CD4-positive, CD25-positive, alpha-beta regulatory T cell (primary cell): ENCODE results near the gene TBC1D9B. TPM values are rescaled to one million over a fixed set of nuclear protein-coding genes. Genes with fewer than 3 reads are reported as not detected.

Experiments used
- ATAC-seq, 2 donors: fragments of 150-1000 bp; cut with Tn5 transposase; one replicate each; pipeline ENCODE4 v1.10.0; 2021; ENCODE audit warnings: low read depth in 2 of 2, moderate number of reproducible peaks in 2 of 2, moderate library complexity in 1 of 2
- DNase-seq, 3 donors: peaks; one replicate each; pipeline versions ENCODE4 v3.0.0 to v3.0.0-alpha.2; 2012 to 2022; ENCODE audit warnings: mixed read lengths in 1 of 3
- H3K27ac ChIP-seq: one replicate; pipeline ENCODE4 v1.7.0; 2013; ENCODE audit warnings: mild to moderate bottlenecking, low read length; ENCODE audit not compliant: insufficient read depth, poor library complexity, severe bottlenecking
- H3K27me3 ChIP-seq: one replicate; pipeline ENCODE4 v1.7.0; 2013; ENCODE audit warnings: low read length; ENCODE audit not compliant: control insufficient read depth, insufficient read depth
- H3K36me3 ChIP-seq: one replicate; pipeline ENCODE4 v1.7.0; 2013; ENCODE audit warnings: mild to moderate bottlenecking, low read length, moderate library complexity; ENCODE audit not compliant: control insufficient read depth, insufficient read depth
- H3K4me1 ChIP-seq: 2 replicates; pipeline ENCODE4 v1.7.0; 2013; ENCODE audit warnings: mild to moderate bottlenecking, low read length; ENCODE audit not compliant: insufficient read depth, control insufficient read depth, poor library complexity, severe bottlenecking
- H3K4me3 ChIP-seq: one replicate; pipeline ENCODE4 v1.7.0; 2013; ENCODE audit warnings: low read depth, mild to moderate bottlenecking, low read length, moderate library complexity
- H3K9me3 ChIP-seq, 2 experiments: 1 replicate in 1 of 2; 2 replicates in 1 of 2; pipeline ENCODE4 v1.7.0; 2013; ENCODE audit warnings: low read length in 2 of 2, mild to moderate bottlenecking in 1 of 2, moderate library complexity in 1 of 2; ENCODE audit not compliant: control insufficient read depth in 2 of 2
- H3K27ac Mint-ChIP-seq, 3 donors: one replicate each; pipeline ENCODE4 v1.8.0; 2020 to 2022; ENCODE audit warnings: mild to moderate bottlenecking in 3 of 3, mixed read lengths in 3 of 3, moderate library complexity in 2 of 3
- H3K27me3 Mint-ChIP-seq: one replicate; pipeline ENCODE4 v1.8.0; 2022; ENCODE audit warnings: mild to moderate bottlenecking, mixed read lengths
- H3K36me3 Mint-ChIP-seq: one replicate; pipeline ENCODE4 v1.8.0; 2020; ENCODE audit warnings: mixed read lengths
- H3K4me1 Mint-ChIP-seq, 4 donors: one replicate each; pipeline ENCODE4 v1.8.0; 2020 to 2022; ENCODE audit warnings: mixed read lengths in 4 of 4, mild to moderate bottlenecking in 1 of 4
- H3K4me3 Mint-ChIP-seq, 4 donors: one replicate each; pipeline ENCODE4 v1.8.0; 2020 to 2022; ENCODE audit warnings: mild to moderate bottlenecking in 4 of 4, mixed read lengths in 4 of 4, moderate library complexity in 3 of 4
- H3K9me3 Mint-ChIP-seq, 7 donors: one replicate each; pipeline ENCODE4 v1.8.0; 2020 to 2022; ENCODE audit warnings: mixed read lengths in 7 of 7, mild to moderate bottlenecking in 3 of 7, moderate library complexity in 2 of 7
- polyA plus RNA-seq, 4 donors: library from polyadenylated mRNA; unstranded; fragments of 300-500 nt; fragmentation: Illumina TruSeq; gene quantifications; one replicate each; pipeline ENCODE4 v1.2.3, GENCODE V29; 2021
- total RNA-seq: library from RNA; stranded (reverse); gene quantifications from one replicate; pipeline ENCODE4 v1.2.3, GENCODE V29; 2022

TBC1D9B gene
- total and polyA plus RNA-seq, 5 donors from 2014 or later, result 11.3 to 53.1 (median 15.9) TPM

DNA sequence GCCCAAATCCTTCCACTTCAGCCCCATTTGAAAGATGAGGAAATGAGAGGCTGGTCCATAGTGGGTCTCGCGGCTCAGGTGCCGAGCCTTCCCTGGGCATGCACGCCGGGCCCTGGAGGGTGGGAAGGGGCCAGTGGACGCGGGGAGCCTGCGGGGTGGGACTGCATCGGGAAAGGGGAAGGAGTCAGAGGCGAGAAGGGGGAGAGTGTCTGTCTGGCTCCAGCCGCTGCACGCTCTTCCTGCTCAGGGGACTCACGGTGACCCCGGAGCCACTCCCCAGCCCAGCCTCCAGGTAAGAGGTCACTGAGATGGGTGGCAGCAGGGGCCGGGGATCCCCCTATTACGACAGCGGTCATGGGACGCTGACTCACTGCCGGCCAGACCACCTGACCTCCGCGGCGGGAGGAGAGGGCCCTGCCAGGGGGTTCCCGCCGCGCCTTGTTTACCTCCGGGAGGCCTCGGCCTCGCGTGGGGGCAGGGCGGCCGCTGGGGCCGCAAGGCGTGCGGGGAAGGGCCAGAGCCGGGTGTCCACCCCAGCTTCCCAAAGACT is 88.9 kb downstream of the TBC1D9B start:
- peaks cover 11% of the 10 kb centered on the region for H3K36me3 Mint-ChIP-seq
- Histone ChIP-seq H3K4me1 (peaks cover 53% of the 10 kb centered on the region), H3K36me3 (peaks cover 11% of the 10 kb centered on the region), H3K4me3 (no peak overlapping the region), H3K27me3 (no peaks in the 10 kb centered on the region), H3K27ac (peak overlapping the region; percentile 96), H3K9me3 (no peaks in the 10 kb centered on the region)
- peak overlapping the region; percentile 85 to 93 (median 89) for H3K4me3 Mint-ChIP-seq
- peak overlapping the region; percentile 83 to 93 (median 91) for H3K27ac Mint-ChIP-seq
- H3K4me1 Mint-ChIP-seq, result peaks cover 8 to 52% (median 28%) of the 10 kb centered on the region in 4 donors
- peaks cover 0 to 2% (median 0%) of the 10 kb centered on the region in 7 donors for H3K9me3 Mint-ChIP-seq
- H3K27me3 Mint-ChIP-seq, result peaks cover 10% of the 10 kb centered on the region
- DNase-seq (peak; percentile 81 to 93 (median 91)), ATAC-seq (peak; percentile 58 to 68)

DNA sequence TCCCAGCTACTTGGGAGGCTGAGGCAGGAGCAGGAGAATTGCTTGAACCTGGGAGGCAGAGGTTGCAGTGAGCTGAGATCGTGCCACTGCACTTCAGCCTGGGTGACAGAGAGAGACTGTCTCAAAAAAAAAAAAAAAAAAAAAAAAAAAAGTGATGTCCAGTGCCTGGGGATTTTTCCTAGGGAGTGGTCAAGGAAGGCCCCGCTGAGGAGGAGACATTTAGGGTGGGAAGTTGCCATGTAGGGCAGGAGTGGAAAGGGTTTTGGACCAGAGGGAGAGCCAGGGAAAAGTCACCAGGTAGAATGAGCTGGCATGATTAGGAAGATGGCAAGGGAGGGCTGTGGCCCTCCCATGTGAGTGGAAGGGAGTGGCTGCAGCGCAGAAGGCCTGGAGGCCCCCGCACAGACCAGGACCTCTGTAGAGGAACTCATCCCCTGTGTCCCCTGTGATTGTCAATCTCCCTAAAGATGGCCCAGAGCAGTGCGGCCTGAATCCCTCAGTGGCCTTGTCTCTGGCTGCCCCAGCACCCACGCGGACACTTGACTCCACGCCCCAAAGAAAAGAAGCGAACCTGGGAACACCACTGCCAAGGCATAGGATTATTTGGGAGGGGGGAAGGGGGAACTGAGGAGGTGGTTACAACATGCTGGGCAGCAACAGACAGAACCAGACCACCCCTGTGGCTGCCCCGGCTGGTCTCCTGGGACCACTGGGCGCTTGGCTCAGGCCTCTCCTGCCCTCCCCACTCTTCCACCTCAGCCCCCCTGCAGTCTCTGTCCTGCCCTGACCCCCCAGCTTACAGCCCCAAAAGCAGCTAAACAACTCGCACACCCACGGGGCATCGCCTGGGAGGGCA is 89.6 kb downstream of the TBC1D9B start:
- Histone ChIP-seq H3K4me1 (peaks cover 52% of the 10 kb centered on the region), H3K4me3 (no peak overlapping the region), H3K9me3 (no peaks in the 10 kb centered on the region), H3K36me3 (peaks cover 7% of the 10 kb centered on the region), H3K27ac (peak overlapping the region; percentile 96), H3K27me3 (no peaks in the 10 kb centered on the region)
- Mint-ChIP-seq H3K27me3 (peaks cover 10% of the 10 kb centered on the region), H3K9me3 (peaks cover 0 to 2% (median 0%) of the 10 kb centered on the region in 7 donors), H3K4me1 (peaks cover 8 to 48% (median 28%) of the 10 kb centered on the region in 4 donors), H3K27ac (peak overlapping the region; percentile 83 to 93 (median 91)), H3K4me3 (peak overlapping the region; percentile 85 to 93 (median 89)), H3K36me3 (peaks cover 7% of the 10 kb centered on the region)
- DNase-seq, result no peak
- ATAC-seq, result no peak

DNA sequence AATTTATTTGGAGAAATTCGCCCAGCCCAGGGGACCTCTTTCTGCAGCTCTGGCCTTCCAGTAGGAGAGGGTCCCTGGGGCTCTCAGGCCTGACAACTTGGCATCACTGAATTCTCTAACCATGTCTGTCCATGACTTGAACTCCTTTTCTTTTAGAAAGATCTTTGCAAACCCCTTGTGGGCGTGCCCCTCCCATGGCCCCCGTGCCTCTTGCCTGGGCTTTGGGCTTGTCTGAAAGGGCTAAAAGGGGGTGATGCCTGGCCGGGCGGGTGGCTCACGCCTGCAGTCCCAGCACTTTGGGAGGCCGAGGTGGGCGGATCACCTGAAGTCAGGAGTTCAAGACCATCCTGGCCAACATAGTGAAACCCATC is 90.2 kb downstream of the TBC1D9B start:
- Mint-ChIP-seq H3K27me3 (peaks cover 10% of the 10 kb centered on the region), H3K4me1 (peaks cover 7 to 41% (median 24%) of the 10 kb centered on the region in 4 donors), H3K36me3 (peaks cover 8% of the 10 kb centered on the region), H3K27ac (peak overlapping the region in 1 of 3 donors; percentile 83), H3K9me3 (peaks cover 0 to 2% (median 0%) of the 10 kb centered on the region in 7 donors), H3K4me3 (peak overlapping the region; percentile 16 to 92 (median 85))
- peaks cover 5% of the 10 kb centered on the region for H3K36me3 ChIP-seq
- no peak overlapping the region for H3K4me3 ChIP-seq
- H3K9me3 ChIP-seq, result no peaks in the 10 kb centered on the region
- DNase-seq (no peak), ATAC-seq (no peak)
- peaks cover 45% of the 10 kb centered on the region for H3K4me1 ChIP-seq
- H3K27ac ChIP-seq, result no peak overlapping the region
- no peaks in the 10 kb centered on the region for H3K27me3 ChIP-seq

DNA sequence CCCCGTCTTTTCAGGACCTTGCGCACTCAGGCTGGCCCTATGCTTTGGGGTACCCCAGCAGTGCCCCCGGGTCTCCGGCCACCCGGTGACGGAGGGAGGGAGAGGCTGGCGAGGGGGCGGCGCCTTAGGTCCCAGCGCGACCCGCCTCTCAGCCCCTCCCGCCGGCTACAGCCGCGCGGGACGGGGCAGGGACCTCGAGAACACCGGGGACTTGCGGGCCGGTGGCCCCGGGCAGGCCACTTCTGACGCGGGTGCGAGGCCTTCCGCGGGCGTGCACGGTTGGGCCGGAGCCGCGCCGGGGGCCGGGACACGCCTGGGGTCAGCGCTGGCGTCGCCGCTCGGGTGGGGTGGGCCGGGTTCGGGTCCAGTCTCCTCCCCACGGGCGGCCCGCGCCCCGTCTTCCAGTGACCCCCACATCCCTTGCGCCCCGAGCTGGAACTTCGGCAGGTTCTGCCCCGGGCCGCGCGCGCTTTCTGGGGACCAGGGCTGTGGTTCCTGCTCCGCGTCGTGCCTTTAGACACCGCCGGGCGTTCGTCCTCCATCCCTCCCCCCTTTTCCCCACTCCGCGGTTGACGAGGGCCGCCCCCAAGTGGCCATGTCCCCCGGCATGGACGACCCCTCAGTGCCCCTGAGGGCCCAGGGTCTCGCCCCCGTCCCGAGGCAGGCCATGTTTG is 90.8 kb downstream of the TBC1D9B start:
- H3K9me3 Mint-ChIP-seq, result peaks cover 0 to 2% (median 0%) of the 10 kb centered on the region in 7 donors
- DNase-seq (no peak), ATAC-seq (no peak)
- H3K4me1 ChIP-seq, result peaks cover 40% of the 10 kb centered on the region
- peaks cover 6% of the 10 kb centered on the region for H3K27me3 Mint-ChIP-seq
- no peaks in the 10 kb centered on the region for H3K9me3 ChIP-seq
- no peaks in the 10 kb centered on the region for H3K27me3 ChIP-seq
- H3K4me1 Mint-ChIP-seq, result peaks cover 2 to 36% (median 19%) of the 10 kb centered on the region in 4 donors
- peaks cover 8% of the 10 kb centered on the region for H3K36me3 Mint-ChIP-seq
- H3K27ac ChIP-seq, result no peak overlapping the region
- peak overlapping the region in 3 of 4 donors; percentile 16 to 92 (median 85) for H3K4me3 Mint-ChIP-seq
- no peak overlapping the region for H3K4me3 ChIP-seq
- H3K36me3 ChIP-seq, result peaks cover 9% of the 10 kb centered on the region
- no peak overlapping the region for H3K27ac Mint-ChIP-seq

DNA sequence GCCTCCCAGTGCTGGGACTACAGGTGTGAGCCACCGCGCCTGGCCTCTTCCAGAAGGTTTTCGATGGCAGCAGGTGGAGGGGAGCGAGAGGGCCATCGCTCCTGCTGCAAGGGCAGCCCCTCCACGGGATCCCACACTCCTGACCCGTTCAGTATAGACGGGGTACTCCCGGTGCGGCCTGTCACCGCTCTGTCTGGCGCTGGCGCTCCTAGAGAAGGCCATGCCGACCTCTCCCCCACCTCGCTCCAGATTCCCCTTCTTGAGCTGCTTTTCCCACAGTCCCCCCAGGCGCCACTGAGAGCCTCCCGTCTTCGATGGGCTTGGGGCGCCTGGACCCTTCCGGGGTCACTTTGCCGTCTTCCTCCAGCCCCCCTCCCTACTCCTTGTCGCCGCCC is 91.3 kb downstream of the TBC1D9B start:
- Mint-ChIP-seq H3K4me1 (peaks cover 0 to 31% (median 16%) of the 10 kb centered on the region in 4 donors), H3K36me3 (peaks cover 8% of the 10 kb centered on the region), H3K27ac (no peak overlapping the region), H3K9me3 (peaks cover 0 to 2% (median 0%) of the 10 kb centered on the region in 7 donors), H3K27me3 (peaks cover 1% of the 10 kb centered on the region), H3K4me3 (peak overlapping the region in 1 of 4 donors; percentile 24)
- no peak for DNase-seq
- H3K27ac ChIP-seq, result no peak overlapping the region
- no peaks in the 10 kb centered on the region for H3K9me3 ChIP-seq
- H3K4me1 ChIP-seq, result peaks cover 36% of the 10 kb centered on the region
- no peaks in the 10 kb centered on the region for H3K27me3 ChIP-seq
- H3K4me3 ChIP-seq, result no peak overlapping the region
- H3K36me3 ChIP-seq, result peaks cover 9% of the 10 kb centered on the region
- ATAC-seq, result no peak

- H3K27ac Mint-ChIP-seq, result peak overlapping the region in 1 of 3 donors; percentile 80
- peaks cover 9% of the 10 kb centered on the region for H3K36me3 ChIP-seq
These were observed 92.0 kb downstream of the TBC1D9B start for GRCh38 chr5:179815491-179816249.

GRCh38 chr5:179814090-179814489 is 93.6 kb downstream of the TBC1D9B start:
- no peaks in the 10 kb centered on the region for H3K9me3 Mint-ChIP-seq
- H3K4me1 Mint-ChIP-seq, result peaks cover 0 to 19% (median 11%) of the 10 kb centered on the region in 4 donors
- Histone ChIP-seq H3K27me3 (no peaks in the 10 kb centered on the region), H3K27ac (no peak overlapping the region), H3K9me3 (no peaks in the 10 kb centered on the region), H3K36me3 (peaks cover 9% of the 10 kb centered on the region), H3K4me1 (peaks cover 22% of the 10 kb centered on the region), H3K4me3 (no peak overlapping the region)
- ATAC-seq (no peak), DNase-seq (no peak)
- H3K4me3 Mint-ChIP-seq, result peak overlapping the region in 1 of 4 donors; percentile 64
- H3K27me3 Mint-ChIP-seq, result no peaks in the 10 kb centered on the region
- H3K27ac Mint-ChIP-seq, result no peak overlapping the region
- peaks cover 8% of the 10 kb centered on the region for H3K36me3 Mint-ChIP-seq

More at GRCh38 chr5:179815491-179816249, 92.0 kb downstream of the TBC1D9B start:
- Histone ChIP-seq H3K27ac (no peak overlapping the region), H3K9me3 (no peaks in the 10 kb centered on the region), H3K4me1 (peaks cover 36% of the 10 kb centered on the region), H3K4me3 (no peak overlapping the region), H3K27me3 (no peaks in the 10 kb centered on the region)
- no peak for DNase-seq
- Mint-ChIP-seq H3K27me3 (no peaks in the 10 kb centered on the region), H3K36me3 (peaks cover 8% of the 10 kb centered on the region), H3K4me3 (peak overlapping the region; percentile 19 to 83 (median 40)), H3K4me1 (peaks cover 0 to 29% (median 16%) of the 10 kb centered on the region in 4 donors), H3K9me3 (peaks cover 0 to 2% (median 0%) of the 10 kb centered on the region in 7 donors)
- no peak for ATAC-seq
